ENCODE results near the gene ARSA. TPM values are rescaled to one million over a fixed set of nuclear protein-coding genes. Genes with fewer than 3 reads are reported as not detected.
A peak's percentile ranks its signal among the peaks of the same experiment; 100 is the strongest.

Gene ARSA
- total and polyA plus RNA-seq, 2 of the 13 experiments (the other 11 are each of a cell fraction or from before 2014, with no cell fraction given): 9.0 to 11.5 TPM

DNA sequence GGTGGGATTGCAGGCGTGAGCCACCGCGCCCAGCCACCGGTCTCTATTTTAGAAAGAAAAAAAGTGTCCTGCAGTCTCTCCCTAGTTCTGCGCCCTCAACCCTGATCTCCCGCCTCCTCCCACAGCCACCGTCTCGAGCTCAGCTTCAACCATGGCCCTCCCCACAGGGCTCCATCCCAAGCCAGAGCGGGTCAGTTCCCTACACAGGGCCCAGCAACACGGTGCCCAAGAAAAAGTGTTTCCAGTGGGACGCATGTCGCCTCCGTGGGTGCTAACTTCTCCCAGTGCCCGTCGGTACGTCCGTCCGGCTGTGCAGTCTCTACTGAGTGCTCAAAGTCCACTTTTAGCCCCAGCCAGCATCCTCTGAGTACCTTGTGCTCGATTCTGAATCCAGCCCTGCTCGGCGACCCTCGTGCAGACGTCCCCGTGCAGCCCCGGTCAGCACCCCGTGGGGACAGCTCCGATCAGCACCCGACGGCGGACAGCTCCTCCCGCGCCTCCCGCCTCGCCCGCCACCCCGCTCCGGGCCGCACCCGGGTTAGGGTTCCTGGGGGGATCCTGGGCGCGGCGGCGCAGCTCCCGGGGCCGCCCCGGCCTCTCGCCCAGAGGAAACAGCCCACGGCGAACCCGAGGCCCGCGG lies 28.0 kb downstream of the ARSA start (continued):
- TF ChIP-seq MLLT10 (CRISPR knock-in tag; IDR thresholded peaks at IDR 0.05): peak; percentile 84; the same call in 1 of the 2 replicates
- TF ChIP-seq ZNF556 (CRISPR knock-in tag; IDR thresholded peaks at IDR 0.05; ENCODE audit: borderline replicate concordance): 0 out of 2 replicates have a peak, but pooled peaks have one; percentile 65
- TF ChIP-seq, protein P1, sequence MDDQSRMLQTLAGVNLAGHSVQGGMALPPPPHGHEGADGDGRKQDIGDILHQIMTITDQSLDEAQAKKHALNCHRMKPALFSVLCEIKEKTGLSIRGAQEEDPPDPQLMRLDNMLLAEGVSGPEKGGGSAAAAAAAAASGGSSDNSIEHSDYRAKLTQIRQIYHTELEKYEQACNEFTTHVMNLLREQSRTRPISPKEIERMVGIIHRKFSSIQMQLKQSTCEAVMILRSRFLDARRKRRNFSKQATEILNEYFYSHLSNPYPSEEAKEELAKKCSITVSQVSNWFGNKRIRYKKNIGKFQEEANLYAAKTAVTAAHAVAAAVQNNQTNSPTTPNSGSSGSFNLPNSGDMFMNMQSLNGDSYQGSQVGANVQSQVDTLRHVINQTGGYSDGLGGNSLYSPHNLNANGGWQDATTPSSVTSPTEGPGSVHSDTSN (CRISPR knock-in tag; IDR thresholded peaks at IDR 0.05; ENCODE audit: borderline replicate concordance): peak; percentile 99
- peak; percentile 53; the same call in 1 of the 2 replicates for TF ChIP-seq NFYC (CRISPR knock-in tag; IDR thresholded peaks at IDR 0.05)
- TF ChIP-seq, protein P2, sequence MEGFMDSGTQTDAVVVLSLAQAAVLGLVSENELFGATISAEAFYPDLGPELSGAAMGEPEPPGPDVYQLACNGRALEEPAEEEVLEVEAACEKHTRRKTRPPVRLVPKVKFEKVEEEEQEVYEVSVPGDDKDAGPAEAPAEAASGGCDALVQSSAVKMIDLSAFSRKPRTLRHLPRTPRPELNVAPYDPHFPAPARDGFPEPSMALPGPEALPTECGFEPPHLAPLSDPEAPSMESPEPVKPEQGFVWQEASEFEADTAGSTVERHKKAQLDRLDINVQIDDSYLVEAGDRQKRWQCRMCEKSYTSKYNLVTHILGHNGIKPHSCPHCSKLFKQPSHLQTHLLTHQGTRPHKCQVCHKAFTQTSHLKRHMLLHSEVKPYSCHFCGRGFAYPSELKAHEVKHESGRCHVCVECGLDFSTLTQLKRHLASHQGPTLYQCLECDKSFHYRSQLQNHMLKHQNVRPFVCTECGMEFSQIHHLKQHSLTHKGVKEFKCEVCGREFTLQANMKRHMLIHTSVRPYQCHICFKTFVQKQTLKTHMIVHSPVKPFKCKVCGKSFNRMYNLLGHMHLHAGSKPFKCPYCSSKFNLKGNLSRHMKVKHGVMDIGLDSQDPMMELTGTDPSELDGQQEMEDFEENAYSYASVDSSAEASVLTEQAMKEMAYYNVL (CRISPR knock-in tag; IDR thresholded peaks at IDR 0.05; ENCODE audit: borderline replicate concordance): peak; percentile 83; the same call in 1 of the 2 replicates
- TF ChIP-seq, protein P3, sequence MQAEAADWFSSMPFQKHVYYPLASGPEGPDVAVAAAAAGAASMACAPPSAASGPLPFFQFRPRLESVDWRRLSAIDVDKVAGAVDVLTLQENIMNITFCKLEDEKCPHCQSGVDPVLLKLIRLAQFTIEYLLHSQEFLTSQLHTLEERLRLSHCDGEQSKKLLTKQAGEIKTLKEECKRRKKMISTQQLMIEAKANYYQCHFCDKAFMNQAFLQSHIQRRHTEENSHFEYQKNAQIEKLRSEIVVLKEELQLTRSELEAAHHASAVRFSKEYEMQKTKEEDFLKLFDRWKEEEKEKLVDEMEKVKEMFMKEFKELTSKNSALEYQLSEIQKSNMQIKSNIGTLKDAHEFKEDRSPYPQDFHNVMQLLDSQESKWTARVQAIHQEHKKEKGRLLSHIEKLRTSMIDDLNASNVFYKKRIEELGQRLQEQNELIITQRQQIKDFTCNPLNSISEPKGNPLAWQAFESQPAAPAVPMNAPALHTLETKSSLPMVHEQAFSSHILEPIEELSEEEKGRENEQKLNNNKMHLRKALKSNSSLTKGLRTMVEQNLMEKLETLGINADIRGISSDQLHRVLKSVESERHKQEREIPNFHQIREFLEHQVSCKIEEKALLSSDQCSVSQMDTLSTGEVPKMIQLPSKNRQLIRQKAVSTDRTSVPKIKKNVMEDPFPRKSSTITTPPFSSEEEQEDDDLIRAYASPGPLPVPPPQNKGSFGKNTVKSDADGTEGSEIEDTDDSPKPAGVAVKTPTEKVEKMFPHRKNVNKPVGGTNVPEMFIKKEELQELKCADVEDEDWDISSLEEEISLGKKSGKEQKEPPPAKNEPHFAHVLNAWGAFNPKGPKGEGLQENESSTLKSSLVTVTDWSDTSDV (CRISPR knock-in tag; IDR thresholded peaks at IDR 0.05): peak; percentile 98
- TF ChIP-seq, protein P4, sequence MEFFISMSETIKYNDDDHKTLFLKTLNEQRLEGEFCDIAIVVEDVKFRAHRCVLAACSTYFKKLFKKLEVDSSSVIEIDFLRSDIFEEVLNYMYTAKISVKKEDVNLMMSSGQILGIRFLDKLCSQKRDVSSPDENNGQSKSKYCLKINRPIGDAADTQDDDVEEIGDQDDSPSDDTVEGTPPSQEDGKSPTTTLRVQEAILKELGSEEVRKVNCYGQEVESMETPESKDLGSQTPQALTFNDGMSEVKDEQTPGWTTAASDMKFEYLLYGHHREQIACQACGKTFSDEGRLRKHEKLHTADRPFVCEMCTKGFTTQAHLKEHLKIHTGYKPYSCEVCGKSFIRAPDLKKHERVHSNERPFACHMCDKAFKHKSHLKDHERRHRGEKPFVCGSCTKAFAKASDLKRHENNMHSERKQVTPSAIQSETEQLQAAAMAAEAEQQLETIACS (CRISPR knock-in tag; IDR thresholded peaks at IDR 0.05): peak; percentile 64
- TF ChIP-seq, protein P5, sequence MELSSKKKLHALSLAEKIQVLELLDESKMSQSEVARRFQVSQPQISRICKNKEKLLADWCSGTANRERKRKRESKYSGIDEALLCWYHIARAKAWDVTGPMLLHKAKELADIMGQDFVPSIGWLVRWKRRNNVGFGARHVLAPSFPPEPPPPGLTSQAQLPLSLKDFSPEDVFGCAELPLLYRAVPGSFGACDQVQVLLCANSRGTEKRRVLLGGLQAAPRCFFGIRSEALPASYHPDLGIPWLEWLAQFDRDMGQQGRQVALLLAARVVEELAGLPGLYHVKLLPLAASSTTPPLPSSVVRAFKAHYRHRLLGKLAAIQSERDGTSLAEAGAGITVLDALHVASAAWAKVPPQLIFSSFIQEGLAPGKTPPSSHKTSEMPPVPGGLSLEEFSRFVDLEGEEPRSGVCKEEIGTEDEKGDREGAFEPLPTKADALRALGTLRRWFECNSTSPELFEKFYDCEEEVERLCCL (CRISPR knock-in tag; IDR thresholded peaks at IDR 0.05; ENCODE audit: borderline replicate concordance): peak; percentile 99
- TF ChIP-seq TP53 (CRISPR knock-in tag; conservative IDR thresholded peaks at IDR 0.05): peak; percentile 97
- no peak for TF ChIP-seq PAWR (CRISPR knock-in tag; IDR thresholded peaks at IDR 0.05; ENCODE audit: borderline replicate concordance)
- peak; percentile 77; the same call in 1 of the 2 replicates for TF ChIP-seq CBFB (CRISPR knock-in tag; IDR thresholded peaks at IDR 0.05)
- TF ChIP-seq RFX5 (IDR thresholded peaks at IDR 0.05; ENCODE audit: low read depth, low read length): no peak
- peak; percentile 97 for TF ChIP-seq ZNF160 (CRISPR knock-in tag; IDR thresholded peaks at IDR 0.05)
- TF ChIP-seq BRD4 (CRISPR knock-in tag; IDR thresholded peaks at IDR 0.05): 0 out of 2 replicates have a peak, but pooled peaks have one; percentile 58
- TF ChIP-seq, protein P6, sequence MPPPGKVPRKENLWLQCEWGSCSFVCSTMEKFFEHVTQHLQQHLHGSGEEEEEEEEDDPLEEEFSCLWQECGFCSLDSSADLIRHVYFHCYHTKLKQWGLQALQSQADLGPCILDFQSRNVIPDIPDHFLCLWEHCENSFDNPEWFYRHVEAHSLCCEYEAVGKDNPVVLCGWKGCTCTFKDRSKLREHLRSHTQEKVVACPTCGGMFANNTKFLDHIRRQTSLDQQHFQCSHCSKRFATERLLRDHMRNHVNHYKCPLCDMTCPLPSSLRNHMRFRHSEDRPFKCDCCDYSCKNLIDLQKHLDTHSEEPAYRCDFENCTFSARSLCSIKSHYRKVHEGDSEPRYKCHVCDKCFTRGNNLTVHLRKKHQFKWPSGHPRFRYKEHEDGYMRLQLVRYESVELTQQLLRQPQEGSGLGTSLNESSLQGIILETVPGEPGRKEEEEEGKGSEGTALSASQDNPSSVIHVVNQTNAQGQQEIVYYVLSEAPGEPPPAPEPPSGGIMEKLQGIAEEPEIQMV (CRISPR knock-in tag; IDR thresholded peaks at IDR 0.05; ENCODE audit: low read depth): peak; percentile 89; the same call in 1 of the 2 replicates
- TF ChIP-seq SOX5 (CRISPR knock-in tag; IDR thresholded peaks at IDR 0.05; ENCODE audit: borderline replicate concordance): peak; percentile 65

All from HepG2 (cell line).